GM12872 (cell line): ENCODE data around the gene GAB4.

Source experiments
- CTCF ChIP-seq: IDR thresholded peaks from 3 replicates; pipeline ENCODE4 v1.5.1; 2011; ENCODE audit warnings: low read depth, mild to moderate bottlenecking, low read length, moderate library complexity; ENCODE audit not compliant: insufficient read depth

Gene GAB4

DNA sequence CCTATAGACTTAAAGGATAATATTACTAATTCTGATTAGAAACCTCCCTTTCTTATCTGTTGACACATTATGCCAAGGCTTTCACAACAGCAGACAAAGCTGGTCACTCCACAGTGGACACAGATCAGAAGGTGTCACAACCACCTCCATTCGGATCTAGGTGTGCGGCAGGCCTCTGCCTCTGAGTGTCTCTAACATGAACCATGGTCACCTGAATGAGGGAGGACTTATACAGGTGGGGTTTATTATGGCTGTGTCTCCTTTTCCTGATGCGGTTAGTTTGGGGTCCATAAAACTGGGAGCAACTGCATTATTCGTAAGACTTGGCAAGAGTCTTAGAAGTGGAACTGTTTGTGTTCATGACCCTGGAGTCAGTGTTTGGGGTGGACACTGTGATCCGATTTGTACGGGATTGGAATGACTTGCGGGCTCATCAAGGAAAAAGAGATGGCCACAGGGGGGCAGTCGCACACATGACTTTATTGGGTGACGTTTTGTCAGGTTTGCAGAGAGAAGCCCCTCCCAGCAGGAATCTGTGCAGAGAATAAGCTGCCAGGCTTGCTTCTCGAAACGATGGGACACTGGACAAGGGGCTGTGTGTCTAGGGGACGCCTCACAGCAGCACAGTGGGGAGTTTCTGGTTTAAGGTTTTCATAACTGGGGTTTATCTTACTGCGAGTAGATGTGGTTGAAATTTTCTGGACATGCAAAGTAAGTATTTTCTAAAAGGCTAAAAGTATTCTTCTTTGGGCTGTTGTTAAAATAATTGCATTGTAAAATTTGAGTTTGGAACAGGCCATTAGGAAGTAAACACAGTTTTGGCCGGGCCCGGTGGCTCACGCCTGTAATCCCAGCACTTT, 90.6 kb downstream of the GAB4 start:
- TF ChIP-seq CTCF = peak; percentile 78

GRCh38 chr22:16915701-16916100, 92.3 kb downstream of the GAB4 start:
- no peak for TF ChIP-seq CTCF

DNA sequence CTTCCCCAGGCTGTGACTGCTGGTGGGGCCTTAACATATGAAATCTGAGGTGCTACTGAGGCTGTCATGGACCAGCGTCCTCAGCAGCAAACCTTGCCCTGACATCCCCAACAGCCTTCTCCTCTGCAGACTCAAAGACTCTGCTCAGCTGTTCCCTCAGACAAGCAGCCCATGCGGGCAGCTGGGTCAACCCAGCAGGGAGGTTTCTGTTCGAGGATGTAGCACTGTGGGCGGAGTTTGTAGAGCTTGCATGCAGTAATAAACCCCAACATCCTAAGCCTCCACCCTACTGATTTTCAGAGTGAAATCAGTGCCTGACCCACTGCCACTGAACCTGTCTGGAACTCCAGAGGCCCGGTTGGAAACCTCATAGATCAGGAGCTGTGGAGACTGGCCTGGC, 94.0 kb downstream of the GAB4 start:
- no peak for TF ChIP-seq CTCF

- no peak for TF ChIP-seq CTCF
Measured at GRCh38 chr22:16912281-16912680, 95.7 kb downstream of the GAB4 start.
